Loucy (cell line): Measurements from ENCODE around the gene MAP7D2.

Experiments used
- H2AFZ ChIP-seq: fragments of 200-600 bp; sonication (generic); 2 replicates; pipeline ENCODE4 v1.6.0; 2016; ENCODE audit warnings: antibody characterized with exemption, mild to moderate bottlenecking, low read length, moderate library complexity
- H3F3A ChIP-seq: fragments of 200-600 bp; 2 replicates; pipeline ENCODE4 v1.6.0; 2016; ENCODE audit warnings: antibody characterized with exemption, low read depth, mild to moderate bottlenecking
- H3K27me3 ChIP-seq: fragments of 200-600 bp; sonication (generic); 2 replicates; pipeline ENCODE4 v1.6.1; 2014; ENCODE audit warnings: low read length, mild to moderate bottlenecking; ENCODE audit not compliant: insufficient read depth, poor library complexity, severe bottlenecking
- H3K36me3 ChIP-seq: fragments of 200-600 bp; sonication (generic); 2 replicates; pipeline ENCODE4 v1.6.1; 2016; ENCODE audit warnings: low read length; ENCODE audit not compliant: insufficient read depth
- H3K4me1 ChIP-seq: fragments of 200-600 bp; sonication (generic); 2 replicates; pipeline ENCODE4 v1.5.1; 2014; ENCODE audit warnings: low read length, mild to moderate bottlenecking; ENCODE audit not compliant: insufficient read depth, poor library complexity, severe bottlenecking
- H3K4me2 ChIP-seq: fragments of 200-600 bp; sonication (generic); 2 replicates; pipeline ENCODE4 v1.6.0; 2014; ENCODE audit warnings: antibody characterized with exemption, low read length, low read depth, mild to moderate bottlenecking; ENCODE audit not compliant: poor library complexity, severe bottlenecking
- H3K4me3 ChIP-seq: fragments of 200-600 bp; sonication (generic); 2 replicates; pipeline ENCODE4 v1.5.1; 2014; ENCODE audit warnings: low read length, mild to moderate bottlenecking, mixed read lengths; ENCODE audit not compliant: poor library complexity, severe bottlenecking
- H3K79me2 ChIP-seq: fragments of 200-600 bp; sonication (generic); 2 replicates; pipeline ENCODE4 v1.6.1; 2014; ENCODE audit warnings: low read length; ENCODE audit not compliant: insufficient read depth
- H3K9ac ChIP-seq: fragments of 200-600 bp; sonication (generic); 2 replicates; pipeline ENCODE4 v1.6.0; 2014; ENCODE audit warnings: mild to moderate bottlenecking, low read depth, low read length, moderate library complexity; ENCODE audit not compliant: poor library complexity, severe bottlenecking
- H3K9me2 ChIP-seq: fragments of 200-600 bp; sonication (generic); replicated peaks from 2 replicates; pipeline ENCODE4 v1.6.1; 2016; ENCODE audit warnings: low read depth, low read length, mixed read lengths
- H3K9me3 ChIP-seq: fragments of 200-600 bp; sonication (generic); 2 replicates; pipeline ENCODE4 v1.6.1; 2014; ENCODE audit warnings: mild to moderate bottlenecking, antibody characterized with exemption, low read length, low read depth; ENCODE audit not compliant: insufficient read depth
- H4K20me1 ChIP-seq: fragments of 200-600 bp; sonication (generic); 2 replicates; pipeline ENCODE4 v1.6.0; 2014; ENCODE audit warnings: antibody characterized with exemption, low read length, mild to moderate bottlenecking; ENCODE audit not compliant: insufficient read depth, poor library complexity, severe bottlenecking
- CTCF ChIP-seq: fragments of 200-600 bp; sonication (generic); conservative IDR thresholded peaks from 2 replicates; pipeline ENCODE4 v1.5.1; 2014; ENCODE audit warnings: mild to moderate bottlenecking, antibody characterized with exemption, low read length
- EZH2phosphoT487 ChIP-seq: fragments of 200-600 bp; IDR thresholded peaks from 2 replicates; pipeline ENCODE4 v1.6.1; 2018; ENCODE audit warnings: antibody characterized with exemption, mild to moderate bottlenecking, moderate library complexity, borderline replicate concordance

Gene MAP7D2

GRCh38 chrX:20132666-20133065 lies 16.0 kb upstream of the MAP7D2 start:
- Histone ChIP-seq H3K36me3 (peaks cover 77% of the 10 kb centered on the region), H3K9me3 (no peaks in the 10 kb centered on the region), H2AFZ (no peak overlapping the region), H3K9ac (no peak overlapping the region), H4K20me1 (peaks cover 28% of the 10 kb centered on the region), H3K9me2 (no peaks in the 10 kb centered on the region), H3K79me2 (peaks cover 46% of the 10 kb centered on the region), H3K27me3 (no peaks in the 10 kb centered on the region), H3K4me2 (no peak overlapping the region), H3K4me3 (no peak overlapping the region), H3K4me1 (peaks cover 18% of the 10 kb centered on the region), H3F3A (no peaks in the 10 kb centered on the region)
- TF ChIP-seq CTCF (no peak), EZH2phosphoT487 (no peak)

GRCh38 chrX:20130357-20130756 lies 13.7 kb upstream of the MAP7D2 start:
- Histone ChIP-seq H3K4me3 (no peak overlapping the region), H3K9ac (no peak overlapping the region), H3K4me1 (peaks cover 2% of the 10 kb centered on the region), H2AFZ (no peak overlapping the region), H3K79me2 (peaks cover 24% of the 10 kb centered on the region), H3K27me3 (no peaks in the 10 kb centered on the region), H3K9me3 (no peaks in the 10 kb centered on the region), H3K9me2 (no peaks in the 10 kb centered on the region), H4K20me1 (peaks cover 15% of the 10 kb centered on the region), H3K36me3 (peaks cover 61% of the 10 kb centered on the region), H3K4me2 (no peak overlapping the region), H3F3A (no peaks in the 10 kb centered on the region)
- TF ChIP-seq EZH2phosphoT487 (no peak), CTCF (no peak)

- Histone ChIP-seq H2AFZ (no peak overlapping the region), H3K4me3 (no peak overlapping the region), H3K4me1 (no peaks in the 10 kb centered on the region), H3K9me2 (no peaks in the 10 kb centered on the region), H4K20me1 (peaks cover 10% of the 10 kb centered on the region), H3K9me3 (no peaks in the 10 kb centered on the region), H3K36me3 (peaks cover 52% of the 10 kb centered on the region), H3K9ac (no peak overlapping the region), H3F3A (no peaks in the 10 kb centered on the region), H3K4me2 (no peak overlapping the region), H3K27me3 (no peaks in the 10 kb centered on the region), H3K79me2 (peaks cover 16% of the 10 kb centered on the region)
- TF ChIP-seq EZH2phosphoT487: no peak
- TF ChIP-seq CTCF: no peak
Observed at GRCh38 chrX:20129547-20129946, 12.8 kb upstream of the MAP7D2 start.
